Caco-2 (cell line): ENCODE results near the gene WLS. TPM values are rescaled to one million over a fixed set of nuclear protein-coding genes. Genes with fewer than 3 reads are reported as not detected.

Experiments
- BruUV-seq: library from RNA; stranded (reverse); fragments of 400-500 nt; replicated peaks from 2 replicates; lab custom pipeline; 2021; lab: Mats Ljungman, UMichigan
- CTCF ChIA-PET: fragments of 300-600 bp; sonication (Branson Sonifier 250); formaldehyde crosslinking; loops from one replicate; lab custom pipeline; 2022; ENCODE audit warnings: antibody characterized with exemption; lab: Charles Lee
- POLR2A ChIA-PET: fragments of 300-600 bp; sonication (Branson Sonifier 250); formaldehyde crosslinking; loops from one replicate; lab custom pipeline; 2022; ENCODE audit warnings: antibody characterized with exemption; lab: Charles Lee
- DNase-seq, 2 experiments: peaks; one replicate each; pipeline versions ENCODE4 v3.0.0 to v3.0.0-alpha.2; 2020 to 2022
- H3K27me3 ChIP-seq: replicated peaks from 2 replicates; pipeline ENCODE4 v1.6.0; 2011; ENCODE audit warnings: low read length; ENCODE audit not compliant: control insufficient read depth, insufficient read depth
- H3K36me3 ChIP-seq: 2 replicates; pipeline ENCODE4 v1.5.1; 2011; ENCODE audit warnings: low read length; ENCODE audit not compliant: control insufficient read depth, insufficient read depth
- H3K4me1 ChIP-seq: fragments of 250-450 bp; sonication (Bioruptor Pico); 2 replicates; pipeline ENCODE4 v1.5.1; 2020; ENCODE audit warnings: mild to moderate bottlenecking
- H3K4me3 ChIP-seq: 2 replicates; pipeline ENCODE4 v1.5.1; 2011; ENCODE audit warnings: low read depth, mild to moderate bottlenecking, control low read depth, low read length
- H3K9me3 ChIP-seq: fragments of 250-450 bp; sonication (Bioruptor Pico); 2 replicates; pipeline ENCODE4 v1.5.1; 2020; ENCODE audit warnings: mild to moderate bottlenecking, moderate library complexity
- H3K27ac Mint-ChIP-seq: one replicate; pipeline ENCODE4 v1.8.0; 2022; ENCODE audit warnings: mixed read lengths; ENCODE audit not compliant: unreplicated experiment
- H3K27me3 Mint-ChIP-seq: one replicate; pipeline ENCODE4 v1.8.0; 2022; ENCODE audit warnings: mixed read lengths; ENCODE audit not compliant: insufficient read depth, unreplicated experiment
- H3K36me3 Mint-ChIP-seq: one replicate; pipeline ENCODE4 v1.8.0; 2022; ENCODE audit warnings: mild to moderate bottlenecking, mixed read lengths; ENCODE audit not compliant: insufficient read depth, unreplicated experiment
- H3K4me1 Mint-ChIP-seq: one replicate; pipeline ENCODE4 v1.8.0; 2022; ENCODE audit warnings: low read depth, mixed read lengths; ENCODE audit not compliant: unreplicated experiment
- H3K4me3 Mint-ChIP-seq: one replicate; pipeline ENCODE4 v1.8.0; 2022; ENCODE audit warnings: mild to moderate bottlenecking, moderate library complexity, mixed read lengths; ENCODE audit not compliant: unreplicated experiment
- H3K9me3 Mint-ChIP-seq: one replicate; pipeline ENCODE4 v1.8.0; 2022; ENCODE audit warnings: mixed read lengths; ENCODE audit not compliant: unreplicated experiment
- intact Hi-C: fragments of 100-400 bp; cut with micrococcal nuclease; formaldehyde crosslinking; loops from one replicate; pipeline ENCODE4 v1.10.0; 2022; ENCODE audit not compliant: unreplicated experiment
- total RNA-seq: library from RNA; stranded (reverse); gene quantifications from 2 replicates; pipeline ENCODE4 v1.2.3, GENCODE V29; 2022
- TF ChIP-seq, protein P1 (sequence below), 2 experiments: fragments of 200-600 bp in 1 of 2; IDR thresholded peaks; 1 replicate in 1 of 2; 2 replicates in 1 of 2; pipeline versions ENCODE4 v1.5.1 to v1.8.0; 2011 to 2022; ENCODE audit warnings: antibody characterized with exemption in 1 of 2, control low read depth in 1 of 2, inconsistent platforms in 1 of 2, low read depth in 1 of 2, low read length in 1 of 2, mild to moderate bottlenecking in 1 of 2, moderate library complexity in 1 of 2; ENCODE audit not compliant: insufficient read depth in 1 of 2, severe bottlenecking in 1 of 2, unreplicated experiment in 1 of 2

WLS gene
- total RNA-seq, 1 experiment from 2014 or later, result 72.3 TPM

DNA sequence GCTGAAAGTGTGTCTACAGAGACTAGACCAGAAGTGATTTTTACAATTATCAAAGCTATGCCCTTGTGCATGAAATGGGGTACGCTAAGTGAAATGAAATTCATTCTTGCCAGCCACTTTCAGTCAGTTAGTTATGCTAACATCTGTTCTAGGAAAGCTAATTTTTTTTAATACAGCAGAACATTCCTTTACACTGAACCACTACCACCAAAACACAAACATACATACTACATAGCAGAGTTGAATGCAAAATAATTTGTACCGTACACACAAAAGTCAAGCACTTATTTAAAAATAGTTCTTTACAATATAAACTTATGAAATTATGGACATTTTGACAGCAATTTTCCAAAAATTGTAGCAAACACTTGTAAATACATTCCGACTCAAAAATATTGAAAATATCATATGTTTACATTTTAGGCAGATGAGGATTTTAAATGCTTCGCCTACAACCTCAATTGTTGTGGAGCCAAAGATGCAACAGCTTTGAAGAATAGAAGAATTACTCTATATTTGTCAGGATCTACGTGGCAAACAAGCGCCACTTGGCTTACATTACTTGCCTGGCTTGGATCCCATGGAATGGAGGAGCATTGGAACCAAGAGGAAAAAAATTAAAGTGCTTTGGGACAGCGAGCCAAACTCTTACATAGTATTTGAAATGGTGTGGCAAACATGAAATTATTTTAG, 30.6 kb downstream of the WLS start:
- CTCF ChIA-PET, result no interaction called here
- Histone ChIP-seq H3K36me3 (no peaks in the 10 kb centered on the region), H3K4me3 (no peak overlapping the region), H3K4me1 (peaks cover 32% of the 10 kb centered on the region), H3K27me3 (no peaks in the 10 kb centered on the region), H3K9me3 (no peaks in the 10 kb centered on the region)
- H3K4me1 Mint-ChIP-seq, result peaks cover 32% of the 10 kb centered on the region
- H3K27ac Mint-ChIP-seq, result no peak overlapping the region
- H3K9me3 Mint-ChIP-seq, result no peaks in the 10 kb centered on the region
- no peaks in the 10 kb centered on the region for H3K27me3 Mint-ChIP-seq
- H3K36me3 Mint-ChIP-seq, result peaks cover 11% of the 10 kb centered on the region
- POLR2A ChIA-PET, result no interaction called here
- intact Hi-C loops, result no loop called here
- BruUV-seq, result no TSS peak
- no peak overlapping the region for H3K4me3 Mint-ChIP-seq
- DNase-seq, result no peak
- TF ChIP-seq, protein P1, sequence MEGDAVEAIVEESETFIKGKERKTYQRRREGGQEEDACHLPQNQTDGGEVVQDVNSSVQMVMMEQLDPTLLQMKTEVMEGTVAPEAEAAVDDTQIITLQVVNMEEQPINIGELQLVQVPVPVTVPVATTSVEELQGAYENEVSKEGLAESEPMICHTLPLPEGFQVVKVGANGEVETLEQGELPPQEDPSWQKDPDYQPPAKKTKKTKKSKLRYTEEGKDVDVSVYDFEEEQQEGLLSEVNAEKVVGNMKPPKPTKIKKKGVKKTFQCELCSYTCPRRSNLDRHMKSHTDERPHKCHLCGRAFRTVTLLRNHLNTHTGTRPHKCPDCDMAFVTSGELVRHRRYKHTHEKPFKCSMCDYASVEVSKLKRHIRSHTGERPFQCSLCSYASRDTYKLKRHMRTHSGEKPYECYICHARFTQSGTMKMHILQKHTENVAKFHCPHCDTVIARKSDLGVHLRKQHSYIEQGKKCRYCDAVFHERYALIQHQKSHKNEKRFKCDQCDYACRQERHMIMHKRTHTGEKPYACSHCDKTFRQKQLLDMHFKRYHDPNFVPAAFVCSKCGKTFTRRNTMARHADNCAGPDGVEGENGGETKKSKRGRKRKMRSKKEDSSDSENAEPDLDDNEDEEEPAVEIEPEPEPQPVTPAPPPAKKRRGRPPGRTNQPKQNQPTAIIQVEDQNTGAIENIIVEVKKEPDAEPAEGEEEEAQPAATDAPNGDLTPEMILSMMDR (IDR thresholded peaks at IDR 0.05; ENCODE audit: insufficient read depth in 1 of 2, low read depth in 1 of 2, low read length in 1 of 2, severe bottlenecking in 1 of 2, unreplicated experiment in 1 of 2), result no peak

DNA sequence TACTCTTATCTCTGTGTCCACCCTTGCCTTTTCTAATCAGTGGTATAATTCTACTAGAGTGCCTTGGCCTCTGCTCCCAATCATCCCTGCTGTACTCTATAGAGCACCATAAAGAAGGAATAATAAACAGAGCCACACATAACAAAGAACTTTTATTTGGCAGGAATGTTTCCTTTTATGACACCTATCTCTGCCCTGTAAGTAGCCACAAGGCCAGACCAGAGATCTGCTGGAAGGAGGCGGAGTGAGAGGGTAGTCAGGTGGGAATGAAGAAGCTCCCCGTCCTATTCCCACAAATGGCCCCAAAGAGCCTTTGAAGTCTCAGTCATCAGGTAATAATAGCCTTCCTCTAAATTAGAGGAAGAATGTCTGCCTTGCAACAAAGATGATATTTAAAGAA, 32.7 kb downstream of the WLS start:
- no peaks in the 10 kb centered on the region for H3K9me3 ChIP-seq
- POLR2A ChIA-PET, result no interaction called here
- peaks cover 11% of the 10 kb centered on the region for H3K36me3 Mint-ChIP-seq
- intact Hi-C loops, result loop anchor here (10.0 kb wide), 1 partner anchor 75 kb away; no protein-coding TSS in a partner anchor
- BruUV-seq, result no TSS peak
- no peaks in the 10 kb centered on the region for H3K36me3 ChIP-seq
- peaks cover 26% of the 10 kb centered on the region for H3K4me1 Mint-ChIP-seq
- no peaks in the 10 kb centered on the region for H3K9me3 Mint-ChIP-seq
- H3K27me3 ChIP-seq, result no peaks in the 10 kb centered on the region
- no peak overlapping the region for H3K4me3 Mint-ChIP-seq
- H3K27me3 Mint-ChIP-seq, result no peaks in the 10 kb centered on the region
- H3K27ac Mint-ChIP-seq, result no peak overlapping the region
- TF ChIP-seq, protein P1 (IDR thresholded peaks at IDR 0.05; ENCODE audit: insufficient read depth in 1 of 2, low read depth in 1 of 2, low read length in 1 of 2, severe bottlenecking in 1 of 2, unreplicated experiment in 1 of 2), result no peak
- H3K4me3 ChIP-seq, result no peak overlapping the region
- peak in 1 of 2 experiments; percentile 35 for DNase-seq
- H3K4me1 ChIP-seq, result peaks cover 37% of the 10 kb centered on the region
- CTCF ChIA-PET, result no interaction called here

DNA sequence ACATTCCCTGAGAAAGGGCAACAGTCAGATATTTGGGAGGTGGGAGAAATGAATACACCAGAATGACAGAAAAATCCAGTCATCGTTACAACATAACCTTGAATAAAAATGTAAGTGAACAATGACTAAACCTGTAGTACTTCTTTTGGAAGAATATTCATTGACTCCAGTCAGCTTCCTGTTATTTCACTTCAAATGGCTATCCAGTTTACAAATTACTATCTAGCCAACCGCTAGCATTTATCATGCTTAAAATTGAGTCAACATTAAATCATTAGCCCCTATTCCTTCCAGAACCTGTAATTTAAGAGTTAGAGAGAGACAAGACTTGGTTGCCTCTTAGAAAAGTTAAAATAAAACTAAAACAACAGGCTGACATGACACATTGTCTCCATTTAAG, 33.6 kb downstream of the WLS start:
- no peak for DNase-seq
- Histone ChIP-seq H3K4me3 (no peak overlapping the region), H3K4me1 (peaks cover 37% of the 10 kb centered on the region), H3K36me3 (no peaks in the 10 kb centered on the region), H3K27me3 (no peaks in the 10 kb centered on the region), H3K9me3 (no peaks in the 10 kb centered on the region)
- POLR2A ChIA-PET, result no interaction called here
- no peaks in the 10 kb centered on the region for H3K27me3 Mint-ChIP-seq
- H3K9me3 Mint-ChIP-seq, result no peaks in the 10 kb centered on the region
- intact Hi-C loops, result loop anchor here (10.0 kb wide), 1 partner anchor 74 kb away; no protein-coding TSS in a partner anchor
- BruUV-seq, result no TSS peak
- no peak overlapping the region for H3K4me3 Mint-ChIP-seq
- CTCF ChIA-PET, result no interaction called here
- peak overlapping the region; percentile 85 for H3K27ac Mint-ChIP-seq
- TF ChIP-seq, protein P1 (IDR thresholded peaks at IDR 0.05; ENCODE audit: insufficient read depth in 1 of 2, low read depth in 1 of 2, low read length in 1 of 2, severe bottlenecking in 1 of 2, unreplicated experiment in 1 of 2), result no peak
- peaks cover 26% of the 10 kb centered on the region for H3K4me1 Mint-ChIP-seq
- peaks cover 10% of the 10 kb centered on the region for H3K36me3 Mint-ChIP-seq
